ENCODE data around the gene IFI27.

Gene IFI27

GRCh38 chr14:94102768-94103482 lies 7.6 kb upstream of the IFI27 start:
- DNase-seq (ENCODE audit: low read depth), result no peak

- DNase-seq (ENCODE audit: low read depth), result no peak
These were observed 6.9 kb upstream of the IFI27 start for GRCh38 chr14:94103554-94104150.

GRCh38 chr14:94104731-94105130 lies 5.8 kb upstream of the IFI27 start:
- no peak for DNase-seq (ENCODE audit: low read depth)

GRCh38 chr14:94109915-94110250 lies 653 bp upstream of the IFI27 start:
- DNase-seq (ENCODE audit: low read depth), result no peak

- no peak for DNase-seq (ENCODE audit: low read depth)
These were observed 950 bp downstream of the IFI27 start for GRCh38 chr14:94111276-94112095.

- DNase-seq (ENCODE audit: low read depth), result no peak
These were observed 2.1 kb downstream of the IFI27 start for GRCh38 chr14:94112513-94113063.

- no peak for DNase-seq (ENCODE audit: low read depth)
These were observed 2.5 kb downstream of the IFI27 start for GRCh38 chr14:94113073-94113472.

- DNase-seq (ENCODE audit: low read depth), result no peak
These were observed 3.0 kb downstream of the IFI27 start for GRCh38 chr14:94113490-94113889.

GRCh38 chr14:94113908-94114588 lies 3.5 kb downstream of the IFI27 start:
- DNase-seq (ENCODE audit: low read depth), result no peak

- no peak for DNase-seq (ENCODE audit: low read depth)
These were observed 4.1 kb downstream of the IFI27 start for GRCh38 chr14:94114589-94115057.

- DNase-seq (ENCODE audit: low read depth), result no peak
These were observed 4.6 kb downstream of the IFI27 start for GRCh38 chr14:94115058-94115591.

- no peak for DNase-seq (ENCODE audit: low read depth)
These were observed 5.1 kb downstream of the IFI27 start for GRCh38 chr14:94115631-94116030.

- no peak for DNase-seq (ENCODE audit: low read depth)
These were observed 6.2 kb downstream of the IFI27 start for GRCh38 chr14:94116701-94117100.

GRCh38 chr14:94117856-94118255 lies 7.3 kb downstream of the IFI27 start:
- no peak for DNase-seq (ENCODE audit: low read depth)

GRCh38 chr14:94119071-94119470 lies 8.5 kb downstream of the IFI27 start:
- DNase-seq (ENCODE audit: low read depth), result no peak

GRCh38 chr14:94120667-94121340 lies 10.3 kb downstream of the IFI27 start:
- DNase-seq (ENCODE audit: low read depth), result no peak

- no peak for DNase-seq (ENCODE audit: low read depth)
These were observed 10.9 kb downstream of the IFI27 start for GRCh38 chr14:94121485-94121884.

GRCh38 chr14:94122438-94122837 lies 11.9 kb downstream of the IFI27 start:
- DNase-seq (ENCODE audit: low read depth), result no peak

GRCh38 chr14:94123296-94123695 lies 12.8 kb downstream of the IFI27 start:
- no peak for DNase-seq (ENCODE audit: low read depth)

GRCh38 chr14:94123868-94124267 lies 13.3 kb downstream of the IFI27 start:
- no peak for DNase-seq (ENCODE audit: low read depth)

Data from stimulated activated CD8-positive, alpha-beta memory T cell treated with anti-CD3 and anti-CD28 coated beads, Interleukin-15, amount 100 ng/mL, for 1 hour (primary cell).